ENCODE data around the gene LDLRAD4.

The LDLRAD4 gene

GRCh38 chr18:13548106-13548819 is 329.7 kb downstream of the LDLRAD4 start:
- no peak overlapping the region for H3K27ac Mint-ChIP-seq
- no peaks in the 10 kb centered on the region for H3K27me3 Mint-ChIP-seq
- peaks cover 25% of the 10 kb centered on the region for H3K36me3 Mint-ChIP-seq (ENCODE audit: low read depth)
- H3K9me3 Mint-ChIP-seq, result no peaks in the 10 kb centered on the region
- H3K4me3 Mint-ChIP-seq, result no peak overlapping the region
- H3K4me1 Mint-ChIP-seq (ENCODE audit: low read depth), result peaks cover 8% of the 10 kb centered on the region

GRCh38 chr18:13548966-13549879 is 330.7 kb downstream of the LDLRAD4 start:
- Mint-ChIP-seq H3K9me3 (no peaks in the 10 kb centered on the region), H3K36me3 (ENCODE audit: low read depth) (peaks cover 25% of the 10 kb centered on the region), H3K4me3 (no peak overlapping the region), H3K4me1 (ENCODE audit: low read depth) (peaks cover 8% of the 10 kb centered on the region), H3K27me3 (no peaks in the 10 kb centered on the region), H3K27ac (no peak overlapping the region)

- Mint-ChIP-seq H3K4me3 (no peak overlapping the region), H3K4me1 (ENCODE audit: low read depth) (peaks cover 10% of the 10 kb centered on the region), H3K36me3 (ENCODE audit: low read depth) (peaks cover 25% of the 10 kb centered on the region), H3K27ac (no peak overlapping the region), H3K27me3 (no peaks in the 10 kb centered on the region), H3K9me3 (no peaks in the 10 kb centered on the region)
Observed at GRCh38 chr18:13549880-13550232, 331.3 kb downstream of the LDLRAD4 start.

GRCh38 chr18:13550418-13551304 is 332.1 kb downstream of the LDLRAD4 start:
- Mint-ChIP-seq H3K36me3 (ENCODE audit: low read depth) (peaks cover 19% of the 10 kb centered on the region), H3K4me1 (ENCODE audit: low read depth) (peaks cover 11% of the 10 kb centered on the region), H3K4me3 (no peak overlapping the region), H3K9me3 (no peaks in the 10 kb centered on the region), H3K27me3 (no peaks in the 10 kb centered on the region), H3K27ac (no peak overlapping the region)

- Mint-ChIP-seq H3K4me1 (ENCODE audit: low read depth) (peaks cover 11% of the 10 kb centered on the region), H3K27ac (no peak overlapping the region), H3K27me3 (no peaks in the 10 kb centered on the region), H3K9me3 (no peaks in the 10 kb centered on the region), H3K36me3 (ENCODE audit: low read depth) (peaks cover 16% of the 10 kb centered on the region), H3K4me3 (no peak overlapping the region)
Observed at GRCh38 chr18:13551305-13551603, 332.7 kb downstream of the LDLRAD4 start.

GRCh38 chr18:13551841-13552733 is 333.5 kb downstream of the LDLRAD4 start:
- Mint-ChIP-seq H3K27ac (no peak overlapping the region), H3K9me3 (no peaks in the 10 kb centered on the region), H3K4me1 (ENCODE audit: low read depth) (peaks cover 11% of the 10 kb centered on the region), H3K27me3 (no peaks in the 10 kb centered on the region), H3K36me3 (ENCODE audit: low read depth) (peaks cover 12% of the 10 kb centered on the region), H3K4me3 (no peak overlapping the region)

- Mint-ChIP-seq H3K9me3 (no peaks in the 10 kb centered on the region), H3K4me3 (no peak overlapping the region), H3K36me3 (ENCODE audit: low read depth) (peaks cover 6% of the 10 kb centered on the region), H3K27ac (no peak overlapping the region), H3K27me3 (no peaks in the 10 kb centered on the region), H3K4me1 (ENCODE audit: low read depth) (peaks cover 15% of the 10 kb centered on the region)
Observed at GRCh38 chr18:13553449-13553848, 334.9 kb downstream of the LDLRAD4 start.

GRCh38 chr18:13555192-13555591 is 336.6 kb downstream of the LDLRAD4 start:
- Mint-ChIP-seq H3K9me3 (no peaks in the 10 kb centered on the region), H3K4me1 (ENCODE audit: low read depth) (peaks cover 12% of the 10 kb centered on the region), H3K27me3 (no peaks in the 10 kb centered on the region), H3K27ac (no peak overlapping the region), H3K4me3 (no peak overlapping the region), H3K36me3 (ENCODE audit: low read depth) (peaks cover 2% of the 10 kb centered on the region)

- no peaks in the 10 kb centered on the region for H3K36me3 Mint-ChIP-seq (ENCODE audit: low read depth)
- H3K4me3 Mint-ChIP-seq, result no peak overlapping the region
- no peaks in the 10 kb centered on the region for H3K9me3 Mint-ChIP-seq
- H3K27ac Mint-ChIP-seq, result no peak overlapping the region
- H3K27me3 Mint-ChIP-seq, result no peaks in the 10 kb centered on the region
- H3K4me1 Mint-ChIP-seq (ENCODE audit: low read depth), result peaks cover 15% of the 10 kb centered on the region
Observed at GRCh38 chr18:13555865-13556264, 337.3 kb downstream of the LDLRAD4 start.

- no peaks in the 10 kb centered on the region for H3K9me3 Mint-ChIP-seq
- no peaks in the 10 kb centered on the region for H3K27me3 Mint-ChIP-seq
- no peaks in the 10 kb centered on the region for H3K36me3 Mint-ChIP-seq (ENCODE audit: low read depth)
- peaks cover 22% of the 10 kb centered on the region for H3K4me1 Mint-ChIP-seq (ENCODE audit: low read depth)
- no peak overlapping the region for H3K4me3 Mint-ChIP-seq
- no peak overlapping the region for H3K27ac Mint-ChIP-seq
Observed at GRCh38 chr18:13556502-13556901, 337.9 kb downstream of the LDLRAD4 start.

- H3K4me1 Mint-ChIP-seq (ENCODE audit: low read depth), result peaks cover 38% of the 10 kb centered on the region
- no peaks in the 10 kb centered on the region for H3K36me3 Mint-ChIP-seq (ENCODE audit: low read depth)
- peak overlapping the region; percentile 50 for H3K27ac Mint-ChIP-seq
- H3K9me3 Mint-ChIP-seq, result no peaks in the 10 kb centered on the region
- H3K27me3 Mint-ChIP-seq, result no peaks in the 10 kb centered on the region
- H3K4me3 Mint-ChIP-seq, result no peak overlapping the region
Observed at GRCh38 chr18:13558124-13558523, 339.6 kb downstream of the LDLRAD4 start.

- H3K4me1 Mint-ChIP-seq (ENCODE audit: low read depth), result peaks cover 45% of the 10 kb centered on the region
- H3K4me3 Mint-ChIP-seq, result no peak overlapping the region
- no peaks in the 10 kb centered on the region for H3K9me3 Mint-ChIP-seq
- no peak overlapping the region for H3K27ac Mint-ChIP-seq
- no peaks in the 10 kb centered on the region for H3K27me3 Mint-ChIP-seq
- no peaks in the 10 kb centered on the region for H3K36me3 Mint-ChIP-seq (ENCODE audit: low read depth)
Observed at GRCh38 chr18:13558790-13559189, 340.2 kb downstream of the LDLRAD4 start.

- H3K27me3 Mint-ChIP-seq, result no peaks in the 10 kb centered on the region
- H3K27ac Mint-ChIP-seq, result no peak overlapping the region
Observed at GRCh38 chr18:13559754-13560153, 341.2 kb downstream of the LDLRAD4 start.

GRCh38 chr18:13560306-13560705 is 341.7 kb downstream of the LDLRAD4 start:
- Mint-ChIP-seq H3K4me3 (no peak overlapping the region), H3K9me3 (no peaks in the 10 kb centered on the region), H3K36me3 (ENCODE audit: low read depth) (peaks cover 4% of the 10 kb centered on the region), H3K27ac (no peak overlapping the region), H3K27me3 (no peaks in the 10 kb centered on the region), H3K4me1 (ENCODE audit: low read depth) (peaks cover 55% of the 10 kb centered on the region)

More at GRCh38 chr18:13559754-13560153, 341.2 kb downstream of the LDLRAD4 start:
- H3K9me3 Mint-ChIP-seq, result no peaks in the 10 kb centered on the region
- H3K4me3 Mint-ChIP-seq, result no peak overlapping the region
- H3K36me3 Mint-ChIP-seq (ENCODE audit: low read depth), result peaks cover 1% of the 10 kb centered on the region
- peaks cover 53% of the 10 kb centered on the region for H3K4me1 Mint-ChIP-seq (ENCODE audit: low read depth)
